ENCODE data around the gene GJA3.

GRCh38 chr13:20146381-20146780 is 14.5 kb downstream of the GJA3 start:
- TF ChIP-seq CTCF (IDR thresholded peaks at IDR 0.05) (no peak), POLR2A (IDR thresholded peaks at IDR 0.05) (no peak), EP300 (IDR thresholded peaks at IDR 0.05) (no peak)

All from ovary (tissue), 3 donors.